Measurements from ENCODE around the gene P2RX7.
A peak's percentile ranks its signal among the peaks of the same experiment; 100 is the strongest.

P2RX7 gene

GRCh38 chr12:121132601-121133481, at the start of gene P2RX7:
P2RX7 (plus strand) TSS chr12:121132876; CDS start chr12:121132971, 95 bp downstream.
- peak; percentile 27 to 31 for DNase-seq (ENCODE audit: extremely low read depth in 1 of 2, low read depth in 1 of 2)

- DNase-seq (ENCODE audit: extremely low read depth in 1 of 2, low read depth in 1 of 2), result no peak
Measured at GRCh38 chr12:121084229-121084628, 48.4 kb upstream of the P2RX7 start.

GRCh38 chr12:121085069-121085468, 47.6 kb upstream of the P2RX7 start:
- no peak for DNase-seq (ENCODE audit: extremely low read depth in 1 of 2, low read depth in 1 of 2)

GRCh38 chr12:121085506-121086353, 46.9 kb upstream of the P2RX7 start:
- no peak for DNase-seq (ENCODE audit: extremely low read depth in 1 of 2, low read depth in 1 of 2)

GRCh38 chr12:121086781-121087295, 45.8 kb upstream of the P2RX7 start:
- DNase-seq (ENCODE audit: extremely low read depth in 1 of 2, low read depth in 1 of 2), result no peak

- no peak for DNase-seq (ENCODE audit: extremely low read depth in 1 of 2, low read depth in 1 of 2)
Measured at GRCh38 chr12:121087467-121088194, 45.0 kb upstream of the P2RX7 start.

- DNase-seq (ENCODE audit: extremely low read depth in 1 of 2, low read depth in 1 of 2), result no peak
Measured at GRCh38 chr12:121088195-121088585, 44.5 kb upstream of the P2RX7 start.

- DNase-seq (ENCODE audit: extremely low read depth in 1 of 2, low read depth in 1 of 2), result no peak
Measured at GRCh38 chr12:121089031-121089812, 43.5 kb upstream of the P2RX7 start.

- DNase-seq (ENCODE audit: extremely low read depth in 1 of 2, low read depth in 1 of 2), result no peak
Measured at GRCh38 chr12:121089813-121090430, 42.8 kb upstream of the P2RX7 start.

- DNase-seq (ENCODE audit: extremely low read depth in 1 of 2, low read depth in 1 of 2), result no peak
Measured at GRCh38 chr12:121090586-121091514, 41.8 kb upstream of the P2RX7 start.

- no peak for DNase-seq (ENCODE audit: extremely low read depth in 1 of 2, low read depth in 1 of 2)
Measured at GRCh38 chr12:121092034-121092433, 40.6 kb upstream of the P2RX7 start.

- no peak for DNase-seq (ENCODE audit: extremely low read depth in 1 of 2, low read depth in 1 of 2)
Measured at GRCh38 chr12:121093487-121093891, 39.2 kb upstream of the P2RX7 start.

- DNase-seq (ENCODE audit: extremely low read depth in 1 of 2, low read depth in 1 of 2), result peak; percentile 39 to 66
Measured at GRCh38 chr12:121095544-121096198, 37.0 kb upstream of the P2RX7 start.

- no peak for DNase-seq (ENCODE audit: extremely low read depth in 1 of 2, low read depth in 1 of 2)
Measured at GRCh38 chr12:121096199-121096798, 36.4 kb upstream of the P2RX7 start.

GRCh38 chr12:121099779-121100178, 32.9 kb upstream of the P2RX7 start:
- no peak for DNase-seq (ENCODE audit: extremely low read depth in 1 of 2, low read depth in 1 of 2)

GRCh38 chr12:121102307-121102706, 30.4 kb upstream of the P2RX7 start:
- DNase-seq (ENCODE audit: extremely low read depth in 1 of 2, low read depth in 1 of 2), result no peak

- DNase-seq (ENCODE audit: extremely low read depth in 1 of 2, low read depth in 1 of 2), result no peak
Measured at GRCh38 chr12:121107681-121108080, 25.0 kb upstream of the P2RX7 start.

GRCh38 chr12:121108492-121108891, 24.2 kb upstream of the P2RX7 start:
- DNase-seq (ENCODE audit: extremely low read depth in 1 of 2, low read depth in 1 of 2), result no peak

Data from stimulated activated CD8-positive, alpha-beta memory T cell treated with anti-CD3 and anti-CD28 coated beads, Interleukin-7, amount 100 ng/mL, for 48 hours (primary cell).